ENCODE data around the gene FAM163B.

FAM163B gene

GRCh38 chr9:133580419-133580738 lies 28.8 kb downstream of the FAM163B start:
- DNase-seq: no peak

- no peak for DNase-seq
Observed at GRCh38 chr9:133579601-133580418, 29.4 kb downstream of the FAM163B start.

DNA sequence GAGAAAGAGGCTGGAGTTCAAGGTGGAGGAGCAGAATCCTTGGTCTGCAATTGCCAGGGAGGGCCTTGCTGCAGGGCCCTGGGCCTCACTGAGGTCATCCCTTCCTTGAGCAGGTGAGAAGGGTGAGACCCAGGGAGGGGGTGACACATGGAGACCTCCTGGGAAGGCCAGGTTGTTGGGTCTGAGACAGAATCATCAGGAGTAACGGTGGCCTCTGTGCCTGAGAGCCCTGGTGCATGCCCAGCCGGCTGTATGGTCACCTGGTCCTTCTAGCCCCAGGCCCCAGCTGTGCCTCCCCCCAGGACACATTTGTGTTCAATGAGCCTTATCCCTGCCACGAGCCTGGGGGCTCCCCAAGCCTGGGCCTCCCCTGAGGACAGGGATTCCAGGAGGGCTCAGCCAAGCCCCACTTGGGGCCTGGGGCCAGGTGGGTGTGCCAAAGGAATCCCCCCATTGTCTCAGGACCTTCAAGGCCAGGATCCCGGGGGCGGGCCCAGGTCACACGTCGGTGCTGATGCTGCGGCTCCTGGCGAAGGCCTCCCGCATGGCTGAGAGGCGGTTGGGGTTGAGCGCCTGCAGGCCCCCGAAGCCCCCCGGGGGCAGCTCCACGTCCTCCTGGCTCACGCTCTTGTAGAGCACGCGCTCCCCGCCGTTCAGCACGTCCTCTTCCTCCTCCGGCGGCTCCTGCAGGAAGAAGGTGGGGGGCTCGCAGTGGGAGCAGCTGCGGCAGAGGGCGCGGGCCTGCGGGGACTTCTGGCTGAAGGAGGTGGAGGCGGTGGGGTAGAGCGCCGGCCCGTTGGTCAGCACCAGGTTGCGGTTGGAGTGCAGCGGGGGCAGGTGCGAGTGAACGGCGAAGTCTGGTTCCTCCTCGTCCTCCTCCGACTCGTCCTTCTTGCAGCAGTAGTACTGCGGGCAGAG lies 30.4 kb downstream of the FAM163B start:
- no peak for DNase-seq

- no peak for DNase-seq
Observed at GRCh38 chr9:133577737-133578112, 31.5 kb downstream of the FAM163B start.

- DNase-seq: no peak
Observed at GRCh38 chr9:133576875-133577736, 32.1 kb downstream of the FAM163B start.

DNA sequence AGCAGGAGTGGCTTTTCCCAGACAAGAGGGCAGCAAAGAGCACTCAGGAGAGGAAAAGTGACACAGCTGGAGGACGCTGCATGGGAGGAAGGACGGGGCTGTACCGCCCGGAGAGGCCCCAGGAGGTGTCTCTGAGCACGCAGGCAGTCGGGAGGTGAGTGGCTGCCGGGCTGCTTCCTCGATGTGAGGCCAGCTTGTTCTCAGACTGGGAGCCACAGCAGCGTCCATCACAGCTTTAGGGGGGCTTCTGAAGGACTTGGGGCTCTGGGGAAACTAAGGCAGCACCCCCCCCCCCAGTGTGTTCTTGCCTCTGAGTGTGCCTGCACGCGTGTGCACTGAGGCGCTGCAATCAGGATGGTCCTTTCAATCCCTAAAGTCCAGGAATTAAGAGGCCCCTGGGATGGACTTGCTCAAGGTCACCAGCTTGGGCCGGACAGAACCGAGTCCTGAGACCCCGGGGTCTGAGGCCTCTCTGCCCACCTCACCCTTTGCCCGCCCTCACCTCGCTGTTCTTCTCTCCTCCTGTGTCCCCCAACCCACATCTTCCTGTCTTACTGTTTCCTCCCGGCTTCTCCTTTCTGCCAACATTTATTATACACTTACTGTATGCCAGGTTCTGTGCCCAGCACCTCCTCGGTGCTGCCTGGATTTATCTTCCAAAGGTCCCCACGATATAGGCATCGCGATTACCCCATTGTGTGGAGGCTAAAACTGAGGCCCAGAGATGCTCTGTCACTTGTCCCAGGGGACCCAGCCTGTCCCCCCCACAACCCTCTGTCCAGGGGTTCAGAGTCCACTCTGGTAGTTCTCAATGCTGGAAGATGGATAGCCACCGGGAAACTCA lies 32.9 kb downstream of the FAM163B start:
- no peak for DNase-seq

DNA sequence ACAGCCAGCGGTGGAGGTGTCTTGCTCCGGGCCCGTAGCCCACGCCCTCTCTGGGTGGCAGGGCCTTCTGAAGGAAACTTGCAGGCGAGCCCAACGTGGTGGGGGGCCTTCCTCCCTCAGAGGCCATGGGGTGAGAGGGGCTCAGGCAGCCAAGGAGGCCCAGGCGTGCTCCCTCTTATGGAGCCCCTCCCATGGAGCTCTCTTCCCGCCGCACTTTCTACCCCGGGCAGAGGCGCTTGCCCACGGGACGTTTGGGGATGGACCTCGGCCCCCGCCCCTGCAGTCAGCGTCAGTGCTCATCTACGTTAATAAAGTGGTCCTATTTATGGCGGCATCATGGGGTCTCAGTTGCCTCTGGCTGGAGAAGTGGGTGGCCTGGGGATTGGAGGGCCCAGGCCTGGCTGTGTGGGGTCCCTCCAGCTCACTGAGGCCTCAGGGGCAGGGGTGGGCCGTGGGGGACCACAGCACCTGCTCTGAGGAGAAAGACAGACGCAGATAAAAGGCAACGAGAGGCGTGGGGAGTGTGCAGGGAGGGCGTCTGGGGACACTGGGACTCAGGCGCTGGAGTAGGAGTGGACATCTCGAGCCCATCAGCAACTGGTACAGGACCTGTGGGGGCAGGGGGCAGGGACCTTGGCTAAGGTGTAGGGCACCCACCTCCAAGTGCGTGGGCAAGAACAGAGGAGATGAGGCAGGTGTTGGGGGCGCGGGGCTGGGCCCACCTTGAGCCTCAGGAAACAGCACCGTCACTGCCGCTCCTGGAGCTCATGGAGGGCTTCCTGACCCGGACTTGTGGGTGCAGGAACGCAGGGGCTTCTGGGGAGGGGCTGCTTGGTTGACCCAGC lies 33.8 kb downstream of the FAM163B start:
- DNase-seq: no peak

DNA sequence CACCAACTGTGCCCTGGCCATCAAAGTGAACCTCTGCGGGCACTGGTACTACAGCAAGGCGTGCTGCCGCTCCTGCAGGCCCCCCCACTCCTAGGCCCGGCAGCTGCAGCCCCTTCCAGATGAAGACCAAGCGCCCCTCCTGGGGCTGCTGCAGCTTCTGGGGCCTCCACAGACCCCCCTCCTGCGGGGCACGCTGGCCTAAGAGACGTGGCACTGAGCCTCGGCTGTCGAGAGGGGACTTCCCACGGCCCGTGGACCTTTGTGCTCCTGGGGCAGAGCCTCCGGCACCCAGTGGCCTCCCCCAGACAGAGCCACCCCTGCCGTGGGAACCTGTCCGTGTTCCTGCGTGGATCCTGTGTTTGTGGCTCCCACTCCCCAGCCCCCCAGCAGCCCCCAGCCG lies 34.4 kb downstream of the FAM163B start:
- no peak for DNase-seq

GRCh38 chr9:133573791-133574515 lies 35.2 kb downstream of the FAM163B start:
- no peak for DNase-seq

- DNase-seq: no peak
Observed at GRCh38 chr9:133572821-133573361, 36.3 kb downstream of the FAM163B start.

GRCh38 chr9:133571896-133572595 lies 37.1 kb downstream of the FAM163B start:
- no peak for DNase-seq

- DNase-seq: no peak
Observed at GRCh38 chr9:133571391-133571890, 37.7 kb downstream of the FAM163B start.

DNA sequence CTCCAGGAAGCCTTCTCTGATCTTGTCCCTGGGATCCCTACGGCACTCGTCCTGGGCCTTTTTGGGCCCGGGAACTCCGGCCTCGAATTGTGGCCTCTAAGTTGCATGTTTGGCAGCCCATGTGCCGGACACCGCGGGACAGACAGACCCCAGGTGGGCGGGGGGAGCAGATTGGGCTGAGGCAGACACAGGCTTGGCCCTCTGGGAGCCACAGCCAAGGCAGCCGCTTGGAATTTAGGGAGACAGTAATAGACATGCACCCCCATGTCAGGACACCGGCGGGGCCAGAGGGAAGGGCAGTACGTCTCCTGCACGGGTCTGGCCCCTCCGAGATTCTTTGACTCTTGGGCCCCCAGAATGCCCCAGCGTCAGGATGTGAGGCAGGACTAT lies 38.5 kb downstream of the FAM163B start:
- no peak for DNase-seq

- no peak for DNase-seq
Observed at GRCh38 chr9:133569891-133570690, 39.1 kb downstream of the FAM163B start.

DNA sequence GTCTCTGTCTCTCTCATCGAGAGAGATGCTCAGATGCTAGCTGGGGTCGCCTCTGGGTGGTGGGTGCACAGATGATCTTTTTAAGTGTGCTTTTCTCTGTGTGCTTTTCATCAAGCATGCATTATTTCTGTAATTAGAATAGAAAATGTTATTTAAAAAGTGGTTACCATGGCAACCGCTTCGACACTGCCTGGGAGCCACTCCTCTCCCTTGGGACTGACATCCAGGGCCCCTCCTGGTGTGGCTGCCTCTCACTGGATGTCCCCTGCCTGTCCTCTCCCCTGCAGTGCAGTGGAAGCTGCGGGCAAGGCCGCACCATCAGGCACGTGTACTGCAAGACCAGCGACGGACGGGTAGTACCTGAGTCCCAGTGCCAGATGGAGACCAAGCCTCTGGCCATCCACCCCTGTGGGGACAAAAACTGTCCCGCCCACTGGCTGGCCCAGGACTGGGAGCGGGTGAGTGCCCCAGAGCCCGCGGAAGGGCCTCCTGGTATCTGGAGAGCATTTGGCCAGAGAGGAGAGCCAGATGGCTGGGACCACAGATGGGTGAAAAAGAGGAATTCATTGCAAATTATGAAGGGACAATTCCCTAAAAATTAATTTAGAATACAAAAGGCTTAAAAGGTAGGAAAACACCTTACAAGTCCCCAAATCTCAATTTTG lies 39.9 kb downstream of the FAM163B start:
- DNase-seq: no peak

DNA sequence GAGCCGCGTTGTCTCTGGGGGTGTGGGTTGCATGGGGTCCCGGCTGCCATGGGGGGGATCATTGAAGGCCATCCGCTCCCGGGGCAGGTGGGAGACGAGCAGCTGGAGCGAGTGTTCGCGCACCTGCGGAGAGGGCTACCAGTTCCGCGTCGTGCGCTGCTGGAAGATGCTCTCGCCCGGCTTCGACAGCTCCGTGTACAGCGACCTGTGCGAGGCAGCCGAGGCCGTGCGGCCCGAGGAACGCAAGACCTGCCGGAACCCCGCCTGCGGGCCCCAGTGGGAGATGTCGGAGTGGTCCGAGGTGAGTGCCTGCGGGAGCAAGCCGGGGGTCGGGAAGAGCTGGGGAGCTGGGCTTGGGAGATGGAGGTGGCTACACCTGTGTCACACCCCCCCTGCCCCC lies 41.0 kb downstream of the FAM163B start:
- no peak for DNase-seq

- no peak for DNase-seq
Observed at GRCh38 chr9:133566817-133567216, 42.4 kb downstream of the FAM163B start.

DNA sequence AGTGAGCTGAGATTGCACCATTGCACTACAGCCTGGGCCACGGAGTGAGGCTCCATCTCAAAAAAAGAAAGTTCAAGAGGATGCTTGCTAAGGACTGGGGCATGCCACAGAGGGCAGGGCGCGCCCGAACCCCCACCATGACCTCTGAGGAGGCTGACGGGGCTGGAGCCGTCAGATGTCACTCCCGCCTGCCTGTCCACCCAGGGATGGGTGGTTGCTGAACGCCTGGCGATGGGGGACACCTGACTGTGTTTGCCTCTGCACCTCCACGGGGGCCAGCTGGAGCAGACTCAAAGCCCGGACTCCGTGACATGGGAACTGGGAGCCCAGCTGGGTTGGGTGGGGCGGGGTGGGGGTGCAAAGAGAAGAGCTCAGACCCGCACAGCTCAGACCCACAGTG lies 42.8 kb downstream of the FAM163B start:
- no peak for DNase-seq

Data from activated CD8-positive, alpha-beta memory T cell treated with anti-CD3 and anti-CD28 coated beads, Interleukin-2, amount 50 U/mL, for 48 hours (primary cell).